ENCODE measurements around the gene ADAMTSL1. TPM values are rescaled to one million over a fixed set of nuclear protein-coding genes. Genes with fewer than 3 reads are reported as not detected.

The ADAMTSL1 gene
- total and polyA plus RNA-seq, 9 donors = 1.2 to 20.0 (median 6.1) TPM

- no peak for DNase-seq
- H3K27me3 ChIP-seq = no peaks in the 10 kb centered on the region
- no peaks in the 10 kb centered on the region for H3K4me1 ChIP-seq (ENCODE audit: insufficient read depth)
- 63 to 66% (median 63%) methylated on average over 4 of the region's 4 CpGs for WGBS, 3 donors
- no peak overlapping the region for H3K27ac ChIP-seq
- H3K4me3 ChIP-seq = no peak overlapping the region
- intact Hi-C loops (cut with DNase I) = no loop called here
- H3K36me3 ChIP-seq = no peaks in the 10 kb centered on the region
- TF ChIP-seq EP300 (IDR thresholded peaks at IDR 0.05) (no peak), POLR2A (IDR thresholded peaks at IDR 0.05) (no peak), CTCF (IDR thresholded peaks at IDR 0.05) (no peak)
- H3K9me3 ChIP-seq = no peaks in the 10 kb centered on the region
Measured at GRCh38 chr9:18639911-18640310, 166.0 kb downstream of the ADAMTSL1 start.

GRCh38 chr9:18658804-18659705, 185.1 kb downstream of the ADAMTSL1 start:
- no peak overlapping the region for H3K4me3 ChIP-seq
- no peak for DNase-seq
- H3K36me3 ChIP-seq = no peaks in the 10 kb centered on the region
- no peaks in the 10 kb centered on the region for H3K9me3 ChIP-seq
- no peak overlapping the region for H3K27ac ChIP-seq
- TF ChIP-seq POLR2A (IDR thresholded peaks at IDR 0.05) (no peak), EP300 (IDR thresholded peaks at IDR 0.05) (no peak), CTCF (IDR thresholded peaks at IDR 0.05) (no peak)
- WGBS, 3 donors = 73 to 78% (median 77%) methylated on average over 5 of the region's 5 CpGs
- intact Hi-C loops (cut with DNase I) = no loop called here
- H3K27me3 ChIP-seq = no peaks in the 10 kb centered on the region
- H3K4me1 ChIP-seq (ENCODE audit: insufficient read depth) = no peaks in the 10 kb centered on the region

GRCh38 chr9:18660001-18660400, 186.0 kb downstream of the ADAMTSL1 start:
- no peaks in the 10 kb centered on the region for H3K27me3 ChIP-seq
- intact Hi-C loops (cut with DNase I) = no loop called here
- H3K4me1 ChIP-seq (ENCODE audit: insufficient read depth) = no peaks in the 10 kb centered on the region
- DNase-seq = no peak
- no peak overlapping the region for H3K4me3 ChIP-seq
- no peak overlapping the region for H3K27ac ChIP-seq
- H3K36me3 ChIP-seq = no peaks in the 10 kb centered on the region
- H3K9me3 ChIP-seq = no peaks in the 10 kb centered on the region
- TF ChIP-seq POLR2A (IDR thresholded peaks at IDR 0.05) = no peak
- 75 to 89% (median 77%) methylated on average over 1 of the region's 1 CpG for WGBS, 3 donors

- H3K4me3 ChIP-seq = no peak overlapping the region
- intact Hi-C loops (cut with DNase I) = no loop called here
- no peaks in the 10 kb centered on the region for H3K4me1 ChIP-seq (ENCODE audit: insufficient read depth)
- WGBS, 3 donors = 92 to 94% (median 93%) methylated on average over 3 of the region's 3 CpGs
- H3K27me3 ChIP-seq = no peaks in the 10 kb centered on the region
- no peaks in the 10 kb centered on the region for H3K36me3 ChIP-seq
- no peaks in the 10 kb centered on the region for H3K9me3 ChIP-seq
- DNase-seq = no peak
- TF ChIP-seq CTCF (IDR thresholded peaks at IDR 0.05) = no peak
- no peak for TF ChIP-seq POLR2A (IDR thresholded peaks at IDR 0.05)
- no peak for TF ChIP-seq EP300 (IDR thresholded peaks at IDR 0.05)
- H3K27ac ChIP-seq = no peak overlapping the region
Measured at GRCh38 chr9:18662320-18662719, 188.4 kb downstream of the ADAMTSL1 start.

GRCh38 chr9:18665947-18666346, 192.0 kb downstream of the ADAMTSL1 start:
- intact Hi-C loops (cut with DNase I) = no loop called here
- Histone ChIP-seq H3K36me3 (no peaks in the 10 kb centered on the region), H3K27ac (no peak overlapping the region), H3K4me3 (no peak overlapping the region), H3K4me1 (ENCODE audit: insufficient read depth) (no peaks in the 10 kb centered on the region), H3K27me3 (no peaks in the 10 kb centered on the region), H3K9me3 (no peaks in the 10 kb centered on the region)
- TF ChIP-seq POLR2A (IDR thresholded peaks at IDR 0.05) (no peak), CTCF (IDR thresholded peaks at IDR 0.05) (no peak), EP300 (IDR thresholded peaks at IDR 0.05) (no peak)
- no peak for DNase-seq
- WGBS, 3 donors = 29 to 42% (median 35%) methylated on average over 1 of the region's 1 CpG
